Measurements from ENCODE around the gene PDCD11. TPM values are rescaled to one million over a fixed set of nuclear protein-coding genes. Genes with fewer than 3 reads are reported as not detected.

PDCD11 gene
- total RNA-seq, 1 donor from 2014 or later: 21.6 TPM

DNA sequence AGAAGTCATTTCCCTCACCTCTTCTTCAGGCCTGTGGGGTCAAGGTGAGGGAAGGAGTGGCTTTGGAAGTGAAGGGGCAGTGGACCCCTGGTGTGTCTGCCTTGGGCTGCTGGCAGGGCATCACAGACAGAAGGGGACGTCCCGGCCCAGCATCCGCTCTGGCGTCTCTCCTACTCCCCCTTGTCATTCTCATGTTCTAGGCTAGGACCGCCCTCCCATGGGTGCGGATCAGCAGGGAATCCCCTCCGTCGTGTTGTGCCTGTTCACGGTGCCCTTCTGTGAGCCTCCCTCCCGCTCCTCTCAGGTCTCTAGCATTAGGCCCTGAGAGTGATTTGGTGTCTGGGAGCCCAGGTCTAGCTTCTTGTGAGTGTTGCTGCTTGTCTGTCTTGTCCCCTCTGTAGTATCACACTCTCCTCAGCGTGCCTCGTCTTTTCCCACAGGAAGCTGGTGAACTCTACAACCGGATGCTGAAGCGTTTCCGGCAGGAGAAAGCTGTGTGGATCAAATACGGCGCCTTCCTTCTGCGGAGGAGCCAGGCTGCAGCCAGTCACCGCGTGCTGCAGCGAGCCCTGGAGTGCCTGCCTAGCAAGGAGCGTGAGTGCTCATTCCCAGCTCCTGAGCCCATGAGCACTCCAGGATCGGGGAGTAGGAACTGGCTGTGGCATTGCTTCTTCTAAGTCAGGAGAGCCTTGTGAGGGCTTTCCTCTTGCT is 47.2 kb downstream of the PDCD11 start:
- DNase-seq (no peak), ATAC-seq (no peak)
- intact Hi-C loops (cut with DNase I): no loop called here
- Histone ChIP-seq H3K27ac (peak overlapping the region; percentile 24), H3K36me3 (peaks cover 100% of the 10 kb centered on the region), H3K27me3 (ENCODE audit: low read depth) (no peaks in the 10 kb centered on the region), H3K9me3 (no peaks in the 10 kb centered on the region), H3K4me3 (no peak overlapping the region), H3K4me1 (peaks cover 48% of the 10 kb centered on the region)
- TF ChIP-seq, protein P1, sequence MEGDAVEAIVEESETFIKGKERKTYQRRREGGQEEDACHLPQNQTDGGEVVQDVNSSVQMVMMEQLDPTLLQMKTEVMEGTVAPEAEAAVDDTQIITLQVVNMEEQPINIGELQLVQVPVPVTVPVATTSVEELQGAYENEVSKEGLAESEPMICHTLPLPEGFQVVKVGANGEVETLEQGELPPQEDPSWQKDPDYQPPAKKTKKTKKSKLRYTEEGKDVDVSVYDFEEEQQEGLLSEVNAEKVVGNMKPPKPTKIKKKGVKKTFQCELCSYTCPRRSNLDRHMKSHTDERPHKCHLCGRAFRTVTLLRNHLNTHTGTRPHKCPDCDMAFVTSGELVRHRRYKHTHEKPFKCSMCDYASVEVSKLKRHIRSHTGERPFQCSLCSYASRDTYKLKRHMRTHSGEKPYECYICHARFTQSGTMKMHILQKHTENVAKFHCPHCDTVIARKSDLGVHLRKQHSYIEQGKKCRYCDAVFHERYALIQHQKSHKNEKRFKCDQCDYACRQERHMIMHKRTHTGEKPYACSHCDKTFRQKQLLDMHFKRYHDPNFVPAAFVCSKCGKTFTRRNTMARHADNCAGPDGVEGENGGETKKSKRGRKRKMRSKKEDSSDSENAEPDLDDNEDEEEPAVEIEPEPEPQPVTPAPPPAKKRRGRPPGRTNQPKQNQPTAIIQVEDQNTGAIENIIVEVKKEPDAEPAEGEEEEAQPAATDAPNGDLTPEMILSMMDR (IDR thresholded peaks at IDR 0.05): no peak

DNA sequence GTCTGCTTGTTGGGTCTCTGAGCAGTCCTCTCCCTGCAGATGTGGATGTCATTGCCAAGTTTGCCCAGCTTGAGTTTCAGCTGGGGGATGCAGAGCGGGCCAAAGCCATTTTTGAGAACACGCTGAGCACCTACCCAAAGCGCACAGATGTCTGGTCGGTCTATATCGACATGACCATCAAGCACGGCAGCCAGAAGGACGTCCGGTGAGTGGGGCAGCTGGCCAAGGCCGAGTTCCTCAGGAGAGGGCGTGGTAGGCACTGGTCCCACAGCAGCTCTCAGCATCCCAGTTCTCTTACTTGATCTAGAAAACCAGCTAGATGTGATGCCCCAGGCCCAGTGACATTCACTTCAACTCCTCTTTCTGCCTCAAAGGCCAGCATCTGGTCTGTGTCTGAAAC is 48.1 kb downstream of the PDCD11 start:
- DNase-seq (no peak), ATAC-seq (no peak)
- Histone ChIP-seq H3K36me3 (peaks cover 100% of the 10 kb centered on the region), H3K4me3 (no peak overlapping the region), H3K27me3 (ENCODE audit: low read depth) (no peaks in the 10 kb centered on the region), H3K9me3 (no peaks in the 10 kb centered on the region), H3K27ac (no peak overlapping the region), H3K4me1 (peaks cover 57% of the 10 kb centered on the region)
- intact Hi-C loops (cut with DNase I): no loop called here
- TF ChIP-seq, protein P1 (IDR thresholded peaks at IDR 0.05): no peak

DNA sequence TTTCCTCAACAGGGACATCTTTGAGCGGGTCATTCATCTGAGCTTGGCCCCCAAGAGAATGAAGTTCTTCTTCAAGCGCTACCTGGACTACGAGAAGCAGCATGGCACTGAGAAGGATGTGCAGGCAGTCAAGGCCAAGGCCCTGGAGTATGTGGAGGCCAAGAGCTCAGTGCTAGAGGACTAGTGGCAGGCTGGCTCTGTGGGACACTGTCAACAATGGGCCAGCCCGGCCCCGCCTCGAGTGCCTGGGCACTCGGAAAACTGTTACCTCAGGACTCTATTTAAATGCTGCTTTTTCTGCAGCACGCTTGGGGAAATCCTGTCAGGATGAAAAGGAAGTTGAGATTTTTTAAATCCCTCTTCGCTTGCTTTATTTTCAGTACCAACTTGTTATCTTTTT is 48.9 kb downstream of the PDCD11 start:
- TF ChIP-seq, protein P1 (IDR thresholded peaks at IDR 0.05): no peak
- ATAC-seq (no peak), DNase-seq (no peak)
- Histone ChIP-seq H3K4me3 (no peak overlapping the region), H3K36me3 (peaks cover 100% of the 10 kb centered on the region), H3K27me3 (ENCODE audit: low read depth) (no peaks in the 10 kb centered on the region), H3K4me1 (peaks cover 66% of the 10 kb centered on the region), H3K9me3 (no peaks in the 10 kb centered on the region), H3K27ac (peak overlapping the region; percentile 72)
- intact Hi-C loops (cut with DNase I): no loop called here

DNA sequence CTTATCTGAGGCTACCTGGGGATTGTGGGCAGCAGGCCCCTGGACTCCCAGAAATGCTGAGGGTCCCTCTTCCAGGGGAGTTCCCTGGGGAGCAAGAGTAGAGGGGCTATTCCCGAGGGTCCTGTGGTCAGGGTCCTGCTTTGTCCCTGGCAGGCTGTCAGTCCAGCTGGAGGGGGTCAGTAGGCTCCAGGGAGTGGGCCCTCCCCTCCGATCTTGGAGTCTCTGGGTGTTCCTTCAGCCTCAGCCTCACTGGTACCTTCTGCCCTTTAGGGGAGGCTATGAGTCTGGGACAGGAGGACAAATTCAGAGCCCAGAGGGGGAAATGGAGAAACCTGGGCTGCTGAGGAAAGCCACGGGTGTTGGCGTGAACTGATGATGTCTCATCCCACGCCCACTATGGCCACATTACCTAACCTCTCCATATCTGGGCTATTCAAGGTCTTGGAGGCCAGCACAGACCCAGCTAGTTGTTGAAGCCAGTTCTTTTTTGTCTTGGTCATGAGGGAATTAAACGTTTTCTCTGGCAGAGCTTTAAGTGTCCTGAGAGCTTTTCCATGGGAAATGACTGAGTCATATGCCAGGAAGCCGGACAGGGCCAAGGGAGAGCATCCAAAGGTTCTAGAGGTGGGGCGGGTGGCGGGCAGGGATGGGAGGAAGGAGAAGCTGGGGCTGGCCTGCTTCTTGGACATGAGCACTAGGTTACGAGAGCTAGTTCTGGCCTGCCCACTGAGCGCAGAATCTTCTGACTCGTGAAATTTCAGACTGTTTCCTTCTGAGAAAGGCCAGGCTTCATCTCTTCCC is 49.5 kb downstream of the PDCD11 start:
- ATAC-seq: peak; percentile 39 to 44
- H3K4me1 ChIP-seq: peaks cover 71% of the 10 kb centered on the region

GRCh38 chr10:103447187-103447586 is 50.8 kb downstream of the PDCD11 start:
- H3K9me3 ChIP-seq: no peaks in the 10 kb centered on the region
- no peak overlapping the region for H3K4me3 ChIP-seq
- no peaks in the 10 kb centered on the region for H3K27me3 ChIP-seq (ENCODE audit: low read depth)
- intact Hi-C loops (cut with DNase I): no loop called here
- peak; percentile 34 for DNase-seq
- no peak for ATAC-seq
- peaks cover 83% of the 10 kb centered on the region for H3K36me3 ChIP-seq
- H3K4me1 ChIP-seq: peaks cover 70% of the 10 kb centered on the region
- H3K27ac ChIP-seq: peak overlapping the region; percentile 6
- TF ChIP-seq, protein P1 (IDR thresholded peaks at IDR 0.05): no peak

More for the DNA sequence above, 49.5 kb downstream of the PDCD11 start:
- Histone ChIP-seq H3K9me3 (no peaks in the 10 kb centered on the region), H3K4me3 (no peak overlapping the region), H3K36me3 (peaks cover 96% of the 10 kb centered on the region), H3K27ac (peak overlapping the region; percentile 72), H3K27me3 (ENCODE audit: low read depth) (no peaks in the 10 kb centered on the region)
- TF ChIP-seq, protein P1 (IDR thresholded peaks at IDR 0.05): no peak
- DNase-seq: no peak
- intact Hi-C loops (cut with DNase I): no loop called here

All from lower lobe of right lung (tissue), 2 donors.